Stromal cell of bone marrow (primary cell): ENCODE results near the gene MRC2.
A peak's percentile ranks its signal among the peaks of the same experiment; 100 is the strongest.

Experiments used
- DNase-seq: peaks from one replicate; pipeline ENCODE4 v3.0.0-alpha.2; 2012; ENCODE audit warnings: low read depth

Gene MRC2

GRCh38 chr17:62614142-62614541 is 13.3 kb upstream of the MRC2 start:
- DNase-seq, result peak; percentile 66

DNA sequence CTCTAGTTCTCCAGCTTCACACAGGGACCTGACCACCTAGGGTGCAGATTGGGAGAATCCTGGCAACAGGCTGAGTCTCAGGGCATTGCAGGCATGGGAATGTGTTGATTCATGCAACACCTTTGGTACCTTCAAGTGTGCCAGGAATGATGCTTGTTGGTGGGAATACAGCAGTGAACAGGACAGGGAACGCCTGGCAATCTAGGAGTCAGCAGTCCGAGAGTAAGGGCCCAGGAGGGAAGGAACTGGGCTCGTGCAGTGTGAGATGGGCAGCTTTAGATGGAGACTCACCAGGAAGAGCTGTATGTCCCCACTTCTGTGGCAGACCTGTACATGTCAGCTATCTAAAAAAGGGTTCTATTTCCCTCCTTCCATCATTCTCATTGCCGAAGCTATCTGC is 12.0 kb upstream of the MRC2 start:
- no peak for DNase-seq

DNA sequence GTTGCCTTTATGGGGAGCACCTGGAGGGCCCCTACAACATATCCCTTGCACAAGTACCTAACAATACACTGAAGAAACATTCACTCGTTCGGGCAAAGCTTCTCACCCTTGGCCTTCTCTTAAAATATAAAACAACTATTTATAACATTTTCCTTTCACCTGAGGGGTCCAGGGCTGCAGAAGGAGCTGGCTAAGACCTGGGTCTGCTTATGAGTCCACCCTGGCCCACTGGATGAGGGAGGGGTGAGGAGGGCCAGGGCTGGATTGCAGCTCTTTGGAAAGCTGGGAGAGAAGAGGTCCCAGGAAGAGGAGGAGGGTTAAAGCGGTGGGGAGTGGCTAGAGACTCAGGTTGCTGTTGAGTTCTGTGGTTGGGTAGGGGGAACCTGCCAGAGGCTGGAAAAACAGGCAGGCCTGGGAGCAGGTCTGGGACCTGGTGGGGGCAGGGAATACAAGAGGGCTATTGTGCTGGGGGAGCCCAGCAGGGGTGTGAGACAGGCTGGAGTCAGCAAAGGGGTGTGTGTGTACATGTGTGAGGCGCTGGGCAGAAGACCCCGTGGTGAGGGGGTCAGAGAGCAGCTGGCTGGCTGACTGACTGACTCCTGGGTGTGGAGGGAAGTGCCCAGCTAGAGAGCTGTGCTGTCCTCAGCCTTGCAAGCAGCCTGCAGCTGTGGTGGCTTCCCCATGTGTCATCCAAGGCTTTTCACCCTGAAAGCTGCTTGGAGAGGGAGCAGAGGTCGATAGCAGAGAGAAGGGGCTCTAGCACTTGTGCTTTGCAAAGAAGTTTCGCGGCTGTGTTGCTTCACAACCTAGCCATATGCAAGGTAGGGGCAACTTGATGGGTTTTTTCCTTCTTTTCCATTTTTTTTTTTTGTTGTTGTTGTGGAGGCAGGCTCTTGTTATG is 10.2 kb upstream of the MRC2 start:
- no peak for DNase-seq

GRCh38 chr17:62617894-62618472 is 9.5 kb upstream of the MRC2 start:
- peak; percentile 54 for DNase-seq

DNA sequence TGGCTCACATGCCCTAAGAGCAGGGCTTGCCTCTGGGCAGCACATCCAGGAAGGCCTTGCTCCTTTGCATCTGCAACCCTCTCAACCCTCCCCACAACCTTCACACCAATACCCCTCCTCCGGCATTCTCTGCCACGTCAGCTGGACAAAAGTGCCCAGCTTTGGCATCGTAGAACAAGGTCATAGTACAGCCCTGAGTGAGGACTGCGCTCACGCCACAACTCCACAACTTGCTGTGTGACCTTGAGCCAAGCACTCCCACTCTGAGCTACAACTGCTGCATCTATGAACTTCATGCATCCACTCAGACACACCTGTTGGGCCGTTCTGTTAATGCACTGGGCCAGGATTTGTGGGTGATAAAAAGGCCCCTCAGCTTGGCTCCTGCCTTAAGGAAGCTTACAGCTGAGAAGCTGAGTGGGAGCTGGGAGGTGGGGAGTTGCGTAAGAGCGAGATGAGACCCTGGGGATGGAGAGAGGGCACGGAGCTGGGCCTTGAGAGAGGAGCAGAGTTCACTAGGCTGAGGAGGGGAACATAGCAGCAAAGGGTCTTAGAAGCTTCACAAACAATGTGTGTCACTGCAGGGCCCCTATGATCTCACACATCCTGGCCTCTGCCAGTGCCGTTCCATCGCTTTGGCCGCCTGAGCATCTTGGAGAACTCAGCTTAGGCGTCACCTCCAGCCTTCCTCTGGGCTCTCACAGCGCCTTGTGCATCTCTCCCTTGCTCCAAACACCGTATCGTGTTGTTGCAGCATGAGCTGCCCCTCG is 8.6 kb upstream of the MRC2 start:
- DNase-seq, result no peak

- DNase-seq, result no peak
Measured at GRCh38 chr17:62619417-62620155, 7.9 kb upstream of the MRC2 start.

DNA sequence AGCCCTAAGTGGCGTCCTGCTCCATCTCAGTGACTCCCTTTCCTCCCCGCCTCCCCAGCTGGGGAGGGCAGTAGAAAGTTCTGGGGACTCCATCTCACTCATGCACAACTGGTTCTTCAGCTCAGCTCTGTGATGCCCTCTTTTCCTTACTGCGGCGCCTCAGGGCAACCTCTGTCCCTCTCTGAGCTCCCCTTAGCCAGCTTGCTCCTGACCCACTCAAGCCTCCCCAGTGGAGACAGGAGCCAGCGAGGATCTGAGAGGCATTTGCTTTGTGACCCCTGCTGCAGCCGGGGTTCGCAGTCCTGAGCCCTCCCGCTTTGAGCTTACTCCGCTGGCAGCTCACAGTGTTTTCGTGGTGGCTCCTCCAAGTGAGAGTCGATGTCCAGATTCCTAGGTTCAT is 6.2 kb upstream of the MRC2 start:
- no peak for DNase-seq

- DNase-seq, result no peak
Measured at GRCh38 chr17:62625184-62625869, 2.1 kb upstream of the MRC2 start.

DNA sequence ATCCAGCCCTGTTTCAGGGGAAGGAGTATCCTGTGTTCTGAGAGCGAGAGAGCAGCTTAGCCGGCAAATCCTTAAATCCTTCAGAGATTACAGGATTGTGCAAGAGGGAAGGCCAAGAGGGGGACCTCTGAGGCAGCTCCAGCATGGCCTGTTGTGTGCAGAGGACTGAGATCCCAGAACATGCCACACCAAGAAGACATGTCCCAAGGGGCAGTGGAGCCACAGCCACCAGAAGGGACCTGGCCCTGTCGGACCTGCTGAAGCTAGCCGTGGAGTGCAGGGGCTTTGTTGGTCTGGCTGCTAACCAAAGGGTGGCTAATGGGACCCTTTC is 1.6 kb upstream of the MRC2 start:
- DNase-seq, result no peak

GRCh38 chr17:62626719-62627218 is 701 bp upstream of the MRC2 start:
- peak; percentile 87 for DNase-seq

DNA sequence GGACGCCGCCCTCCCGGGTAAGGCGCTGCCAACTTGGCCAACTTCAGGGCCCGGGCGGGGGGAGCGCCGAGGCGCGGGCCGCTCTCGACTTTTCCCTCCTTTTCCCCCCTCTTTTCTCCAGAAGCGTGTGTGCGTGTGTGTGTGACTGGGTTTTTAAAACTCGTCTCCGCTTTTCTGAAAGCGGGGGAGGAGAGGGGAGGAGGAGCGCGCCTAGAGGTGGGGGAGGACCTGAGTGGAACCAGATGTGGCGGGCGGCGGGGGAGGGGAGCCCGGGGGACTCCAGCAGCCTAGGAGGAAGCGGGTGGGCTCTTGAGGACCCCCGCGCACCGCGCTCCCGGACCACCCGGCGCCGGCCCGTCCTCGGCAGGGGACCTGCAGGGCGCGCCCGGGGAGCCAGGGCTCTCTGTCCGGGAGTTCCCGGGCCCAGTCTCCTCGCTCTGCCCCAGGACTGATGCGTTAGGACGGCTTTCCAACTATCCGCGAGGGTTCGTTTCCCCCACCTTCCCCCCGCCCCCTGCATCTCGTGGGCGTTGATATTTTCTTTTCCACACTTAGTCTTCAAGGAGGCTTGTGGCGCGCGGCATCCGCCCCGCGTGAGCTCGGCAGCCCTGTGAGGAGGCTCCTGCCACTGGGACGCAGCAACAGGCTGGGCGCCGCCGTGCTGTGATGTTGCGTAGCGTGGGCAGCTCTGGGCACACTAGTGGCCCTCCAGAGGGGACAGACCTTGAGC is 599 bp downstream of the MRC2 start:
- DNase-seq, result peak; percentile 66

GRCh38 chr17:62628831-62629555 is 1.5 kb downstream of the MRC2 start:
- DNase-seq, result no peak

DNA sequence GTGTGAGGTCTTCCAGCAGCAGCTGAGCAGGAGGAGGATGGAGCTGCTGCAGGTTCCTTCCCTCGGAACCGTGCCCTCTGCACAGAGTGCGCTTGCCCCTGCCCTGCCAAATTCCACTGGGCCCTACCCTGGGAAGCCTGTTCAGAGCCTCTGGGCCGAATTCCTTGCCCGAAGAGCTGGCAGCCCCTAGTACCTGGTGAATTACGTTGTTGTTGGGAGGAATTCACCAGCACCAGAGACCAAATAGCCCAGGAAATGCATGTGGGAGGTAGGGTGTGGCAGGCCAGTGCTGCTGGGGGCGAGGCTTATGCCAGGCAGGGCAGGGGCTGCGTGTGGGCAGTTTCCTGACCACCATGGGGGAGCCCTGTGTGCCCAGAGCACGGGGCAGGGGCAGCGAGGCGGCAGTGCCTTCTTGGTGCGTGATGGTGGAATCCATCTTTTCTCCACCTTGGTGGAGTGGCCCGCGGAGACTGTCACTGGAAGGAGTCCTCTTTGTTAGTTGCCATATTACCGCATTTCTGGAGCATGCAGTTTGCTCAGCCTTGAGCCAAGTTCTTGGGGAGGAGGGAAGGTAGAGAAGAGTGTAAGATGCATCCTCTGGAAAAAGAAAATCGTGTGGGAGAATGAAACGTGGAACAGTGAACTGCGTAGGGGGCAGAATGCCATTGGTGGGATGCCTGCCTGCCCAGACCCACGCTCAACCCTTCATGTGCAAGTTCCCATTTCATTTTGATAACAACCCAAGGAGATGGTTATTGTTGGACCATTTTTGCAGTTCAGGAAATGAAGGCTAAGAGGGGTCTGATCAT is 2.3 kb downstream of the MRC2 start:
- no peak for DNase-seq

- no peak for DNase-seq
Measured at GRCh38 chr17:62630365-62631085, 3.1 kb downstream of the MRC2 start.

- no peak for DNase-seq
Measured at GRCh38 chr17:62631086-62631935, 3.8 kb downstream of the MRC2 start.

DNA sequence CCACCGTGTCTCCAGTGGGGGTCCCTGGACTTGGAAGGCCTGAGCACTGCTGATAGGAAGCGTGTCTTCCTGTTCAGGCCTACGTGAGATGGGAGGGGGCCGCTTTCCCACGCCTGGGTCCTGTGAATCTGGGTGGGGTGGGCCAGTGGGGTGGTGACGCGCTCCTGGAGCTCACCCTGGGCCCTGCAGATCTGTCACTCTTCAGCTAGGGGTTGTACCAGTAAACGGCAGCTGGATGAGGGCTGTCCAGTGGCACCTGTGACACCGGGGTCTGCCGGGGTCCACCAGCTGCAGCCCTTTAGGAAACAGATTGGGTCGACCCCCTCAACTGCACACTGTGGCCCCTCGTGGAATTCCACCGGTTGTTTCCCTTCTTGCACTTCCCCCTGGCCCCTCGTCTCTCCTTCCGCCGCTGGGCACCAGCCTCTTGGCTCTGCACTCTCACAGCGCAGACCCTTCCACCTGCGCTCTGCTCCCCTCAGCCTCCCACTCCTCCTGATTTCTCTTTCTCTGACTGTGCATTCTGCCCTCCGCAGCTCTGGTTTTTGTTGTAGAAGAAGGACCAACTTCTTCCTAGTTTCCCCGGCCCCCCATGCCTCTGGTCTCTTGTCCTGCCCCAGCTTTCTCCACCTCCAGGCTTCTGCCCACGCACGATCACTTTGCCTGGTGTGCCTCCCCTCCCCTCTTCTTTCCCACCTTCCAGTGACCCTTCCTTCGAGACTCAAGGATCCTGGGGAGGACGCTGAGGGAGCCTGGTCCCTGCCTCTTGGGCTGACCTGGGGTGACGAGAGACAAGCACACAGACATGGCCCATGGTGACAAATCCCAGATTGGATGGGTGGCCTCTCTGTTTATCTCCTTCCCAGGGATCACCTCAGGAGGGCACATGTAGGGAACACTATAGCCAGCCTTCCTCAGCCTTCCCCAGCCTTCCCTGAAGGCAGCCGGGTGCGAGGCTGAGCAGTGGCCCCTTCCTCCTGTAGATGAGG is 4.8 kb downstream of the MRC2 start:
- no peak for DNase-seq
